NB4 (cell line): ENCODE measurements around the gene CTDSPL.

Experiments
- DNase-seq: peaks from one replicate; pipeline ENCODE4 v3.0.0; 2010; ENCODE audit warnings: low read depth
- H3K4me3 ChIP-seq: one replicate; pipeline ENCODE4 v1.5.1; 2011; ENCODE audit warnings: mild to moderate bottlenecking, low read depth, low read length, moderate library complexity
- MYC ChIP-seq: IDR thresholded peaks from 2 replicates; pipeline ENCODE4 v1.6.1; 2011; ENCODE audit warnings: low read depth, low read length
- POLR2A ChIP-seq: IDR thresholded peaks from 2 replicates; pipeline ENCODE4 v1.6.1; 2011; ENCODE audit warnings: mild to moderate bottlenecking; ENCODE audit not compliant: insufficient read length; ENCODE audit errors: extremely low read depth
- TF ChIP-seq, protein P1 (sequence below): IDR thresholded peaks from one replicate; pipeline ENCODE4 v1.5.1; 2012; ENCODE audit warnings: low read depth, low read length
- TF ChIP-seq, protein P2 (sequence below): IDR thresholded peaks from 2 replicates; pipeline ENCODE4 v1.6.1; 2011; ENCODE audit warnings: low read depth, low read length

Gene CTDSPL

DNA sequence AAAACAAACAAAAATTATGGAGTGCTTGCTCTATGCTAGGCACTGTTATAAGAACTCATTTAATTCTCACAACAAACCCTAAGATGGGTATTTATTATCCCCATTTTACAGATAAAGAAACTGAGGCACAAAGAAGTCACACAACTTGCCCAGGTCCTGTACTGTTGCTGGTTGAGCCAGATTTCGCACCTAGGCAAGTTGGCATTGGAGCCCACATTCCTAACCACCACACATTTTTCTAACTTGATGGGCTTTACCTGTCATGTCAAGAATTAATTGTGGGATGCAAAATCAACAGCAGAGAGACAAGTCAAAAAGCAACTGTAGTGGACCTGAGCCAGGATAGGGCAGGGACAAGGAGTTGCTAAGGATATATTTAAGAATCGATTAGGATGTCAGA lies 81.0 kb downstream of the CTDSPL start:
- TF ChIP-seq POLR2A (no peak), MYC (no peak)
- TF ChIP-seq, protein P1, sequence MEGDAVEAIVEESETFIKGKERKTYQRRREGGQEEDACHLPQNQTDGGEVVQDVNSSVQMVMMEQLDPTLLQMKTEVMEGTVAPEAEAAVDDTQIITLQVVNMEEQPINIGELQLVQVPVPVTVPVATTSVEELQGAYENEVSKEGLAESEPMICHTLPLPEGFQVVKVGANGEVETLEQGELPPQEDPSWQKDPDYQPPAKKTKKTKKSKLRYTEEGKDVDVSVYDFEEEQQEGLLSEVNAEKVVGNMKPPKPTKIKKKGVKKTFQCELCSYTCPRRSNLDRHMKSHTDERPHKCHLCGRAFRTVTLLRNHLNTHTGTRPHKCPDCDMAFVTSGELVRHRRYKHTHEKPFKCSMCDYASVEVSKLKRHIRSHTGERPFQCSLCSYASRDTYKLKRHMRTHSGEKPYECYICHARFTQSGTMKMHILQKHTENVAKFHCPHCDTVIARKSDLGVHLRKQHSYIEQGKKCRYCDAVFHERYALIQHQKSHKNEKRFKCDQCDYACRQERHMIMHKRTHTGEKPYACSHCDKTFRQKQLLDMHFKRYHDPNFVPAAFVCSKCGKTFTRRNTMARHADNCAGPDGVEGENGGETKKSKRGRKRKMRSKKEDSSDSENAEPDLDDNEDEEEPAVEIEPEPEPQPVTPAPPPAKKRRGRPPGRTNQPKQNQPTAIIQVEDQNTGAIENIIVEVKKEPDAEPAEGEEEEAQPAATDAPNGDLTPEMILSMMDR: no peak
- TF ChIP-seq, protein P2, sequence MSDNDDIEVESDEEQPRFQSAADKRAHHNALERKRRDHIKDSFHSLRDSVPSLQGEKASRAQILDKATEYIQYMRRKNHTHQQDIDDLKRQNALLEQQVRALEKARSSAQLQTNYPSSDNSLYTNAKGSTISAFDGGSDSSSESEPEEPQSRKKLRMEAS: no peak
- no peak overlapping the region for H3K4me3 ChIP-seq
- no peak for DNase-seq

DNA sequence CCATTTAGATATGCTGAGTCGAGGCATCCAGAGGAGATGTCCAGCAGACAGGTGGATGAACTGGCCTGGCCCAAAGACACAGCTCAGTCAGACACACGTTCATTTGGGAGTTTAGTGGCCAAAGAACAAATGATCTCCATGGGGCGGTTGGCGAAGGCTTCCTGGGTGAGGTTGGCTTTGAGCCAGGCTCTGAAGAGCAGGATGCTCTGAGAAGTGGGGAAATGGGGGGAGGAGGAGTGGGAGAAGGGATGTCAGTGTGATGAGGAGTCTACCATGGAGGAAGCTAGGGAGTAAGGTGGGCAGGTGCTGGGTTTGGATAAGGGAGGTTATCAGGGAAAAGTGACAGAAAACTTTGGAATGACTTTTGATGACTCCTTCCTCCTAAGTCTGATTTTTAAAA lies 81.4 kb downstream of the CTDSPL start:
- no peak for DNase-seq
- TF ChIP-seq, protein P2: no peak
- TF ChIP-seq MYC: no peak
- no peak for TF ChIP-seq POLR2A
- TF ChIP-seq, protein P1: no peak
- H3K4me3 ChIP-seq: no peak overlapping the region

DNA sequence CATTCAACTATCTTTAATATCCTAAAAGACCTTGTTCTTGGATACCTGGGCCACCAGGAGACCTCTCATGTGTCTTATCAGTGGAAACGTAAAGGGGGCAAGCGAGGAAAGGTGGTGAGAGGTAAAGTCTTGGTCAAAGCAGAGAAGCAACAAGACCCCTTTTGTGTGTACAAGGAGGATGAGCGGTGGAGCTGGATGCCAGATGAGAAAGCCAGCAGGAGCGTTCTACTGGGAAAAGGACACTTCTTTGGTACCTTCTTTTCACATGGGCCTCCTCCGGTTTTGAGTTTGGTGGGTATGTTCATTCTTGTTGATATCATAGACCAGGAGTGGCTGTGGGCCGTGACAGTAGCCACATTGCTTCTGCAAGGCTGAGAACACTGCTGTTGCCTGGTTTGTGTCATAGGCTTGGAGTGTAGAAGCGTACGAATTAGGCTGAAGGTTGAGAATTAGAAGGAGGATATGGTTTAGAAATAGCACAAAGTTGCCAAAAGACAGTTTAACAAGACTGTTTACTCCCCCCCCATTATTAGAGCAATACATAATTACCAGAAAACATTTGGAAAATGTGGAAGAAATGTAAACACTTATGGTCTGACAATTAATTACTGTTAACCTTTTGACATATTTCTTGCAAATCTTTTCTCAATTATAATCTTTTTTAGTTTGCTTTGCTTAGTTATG lies 82.1 kb downstream of the CTDSPL start:
- no peak overlapping the region for H3K4me3 ChIP-seq
- no peak for DNase-seq
- TF ChIP-seq POLR2A (no peak), MYC (no peak)
- TF ChIP-seq, protein P2: no peak
- TF ChIP-seq, protein P1: no peak

DNA sequence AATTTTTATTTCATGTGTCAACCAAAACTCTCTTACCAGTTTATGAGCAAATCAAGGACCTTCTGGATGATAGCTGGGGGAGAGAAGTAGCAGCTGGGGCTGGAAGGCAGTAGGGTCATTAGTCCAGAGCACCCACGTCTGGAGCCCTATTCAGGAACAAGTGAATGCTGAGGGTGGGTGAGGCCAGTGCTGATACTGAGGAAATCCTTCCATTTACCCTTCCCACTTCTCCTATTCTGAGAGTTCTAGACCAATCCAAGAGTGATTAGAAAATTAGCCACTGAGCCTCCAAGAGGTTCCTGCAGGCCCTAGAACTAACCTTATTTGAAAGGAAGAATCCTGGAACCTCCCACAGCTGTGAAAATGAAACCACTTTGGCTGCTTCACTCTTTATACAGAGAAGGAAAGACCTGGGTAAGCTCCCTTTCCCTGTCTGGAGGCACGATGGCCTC lies 82.7 kb downstream of the CTDSPL start:
- no peak overlapping the region for H3K4me3 ChIP-seq
- no peak for DNase-seq
- no peak for TF ChIP-seq POLR2A
- TF ChIP-seq, protein P1: no peak
- TF ChIP-seq, protein P2: no peak
- TF ChIP-seq MYC: no peak

DNA sequence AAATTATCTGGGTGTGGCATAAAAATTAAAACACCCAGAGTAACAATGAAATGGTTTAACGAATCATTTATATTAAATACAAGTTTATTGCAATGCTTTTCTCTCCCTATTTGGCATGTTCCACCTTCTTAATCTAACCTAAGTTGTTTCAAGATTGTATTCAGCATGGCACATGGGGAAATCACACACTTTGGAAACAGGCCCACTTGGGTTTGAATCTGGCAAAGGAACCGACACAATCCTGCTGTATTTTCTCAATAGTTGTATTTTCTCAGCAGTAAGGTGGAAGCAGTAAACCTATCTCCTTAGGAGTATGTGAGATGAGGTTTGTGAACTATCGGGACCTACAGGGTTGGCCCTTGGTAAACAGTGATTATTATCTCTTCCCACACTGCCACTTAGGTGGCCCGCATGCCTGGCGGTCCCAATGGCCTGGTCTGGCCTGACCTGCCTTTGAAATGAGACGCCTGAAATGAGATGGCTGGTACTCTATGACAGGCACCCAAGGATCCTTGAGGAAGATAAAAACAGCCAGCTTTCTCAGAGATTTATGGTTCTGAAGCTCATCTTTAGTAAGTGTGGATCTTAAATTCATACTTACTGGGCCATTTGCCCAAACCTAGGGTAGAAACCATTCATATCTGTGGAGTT lies 83.6 kb downstream of the CTDSPL start:
- TF ChIP-seq POLR2A: no peak
- TF ChIP-seq, protein P2: no peak
- TF ChIP-seq MYC: no peak
- TF ChIP-seq, protein P1: no peak
- no peak for DNase-seq
- H3K4me3 ChIP-seq: no peak overlapping the region
